ENCODE data around the gene DLG2.

The DLG2 gene

GRCh38 chr11:83715927-83716535 lies 1911.1 kb downstream of the DLG2 start:
- DNase-seq (ENCODE audit: low spot score): no peak

GRCh38 chr11:83713708-83714107 lies 1913.4 kb downstream of the DLG2 start:
- DNase-seq (ENCODE audit: low spot score): no peak

GRCh38 chr11:83711106-83711527 lies 1916.0 kb downstream of the DLG2 start:
- no peak for DNase-seq (ENCODE audit: low spot score)

- no peak for DNase-seq (ENCODE audit: low spot score)
These were observed 1917.7 kb downstream of the DLG2 start for GRCh38 chr11:83709434-83709833.

- DNase-seq (ENCODE audit: low spot score): no peak
These were observed 1920.6 kb downstream of the DLG2 start for GRCh38 chr11:83706566-83706965.

- no peak for DNase-seq (ENCODE audit: low spot score)
These were observed 1924.3 kb downstream of the DLG2 start for GRCh38 chr11:83702796-83703195.

- no peak for DNase-seq (ENCODE audit: low spot score)
These were observed 1929.6 kb downstream of the DLG2 start for GRCh38 chr11:83697518-83697917.

GRCh38 chr11:83695046-83695445 lies 1932.1 kb downstream of the DLG2 start:
- DNase-seq (ENCODE audit: low spot score): no peak

- DNase-seq (ENCODE audit: low spot score): no peak
These were observed 1932.8 kb downstream of the DLG2 start for GRCh38 chr11:83694191-83694910.

GRCh38 chr11:83693306-83693992 lies 1933.7 kb downstream of the DLG2 start:
- no peak for DNase-seq (ENCODE audit: low spot score)

GRCh38 chr11:83692675-83693074 lies 1934.5 kb downstream of the DLG2 start:
- DNase-seq (ENCODE audit: low spot score): no peak

- no peak for DNase-seq (ENCODE audit: low spot score)
These were observed 1935.6 kb downstream of the DLG2 start for GRCh38 chr11:83691451-83691950.

GRCh38 chr11:83689144-83689780 lies 1937.9 kb downstream of the DLG2 start:
- no peak for DNase-seq (ENCODE audit: low spot score)

GRCh38 chr11:83687787-83688186 lies 1939.4 kb downstream of the DLG2 start:
- no peak for DNase-seq (ENCODE audit: low spot score)

- DNase-seq (ENCODE audit: low spot score): no peak
These were observed 1941.4 kb downstream of the DLG2 start for GRCh38 chr11:83685730-83686129.

- DNase-seq (ENCODE audit: low spot score): no peak
These were observed 1943.1 kb downstream of the DLG2 start for GRCh38 chr11:83684071-83684470.

GRCh38 chr11:83682611-83682973 lies 1944.6 kb downstream of the DLG2 start:
- no peak for DNase-seq (ENCODE audit: low spot score)

- DNase-seq (ENCODE audit: low spot score): no peak
These were observed 1945.1 kb downstream of the DLG2 start for GRCh38 chr11:83681906-83682610.

GRCh38 chr11:83681031-83681781 lies 1945.9 kb downstream of the DLG2 start:
- DNase-seq (ENCODE audit: low spot score): no peak

GRCh38 chr11:83680321-83680720 lies 1946.8 kb downstream of the DLG2 start:
- no peak for DNase-seq (ENCODE audit: low spot score)
